Stimulated activated CD8-positive, alpha-beta memory T cell treated with anti-CD3 and anti-CD28 coated beads, Interleukin-7, amount 100 ng/mL, for 48 hours (primary cell): Measurements from ENCODE around the gene OPCML.

Source experiments
- DNase-seq, 2 donors: peaks; one replicate each; pipeline ENCODE4 v3.0.0-alpha.2; 2020; ENCODE audit warnings: low read depth in 1 of 2; ENCODE audit errors: extremely low read depth in 1 of 2

The OPCML gene

DNA sequence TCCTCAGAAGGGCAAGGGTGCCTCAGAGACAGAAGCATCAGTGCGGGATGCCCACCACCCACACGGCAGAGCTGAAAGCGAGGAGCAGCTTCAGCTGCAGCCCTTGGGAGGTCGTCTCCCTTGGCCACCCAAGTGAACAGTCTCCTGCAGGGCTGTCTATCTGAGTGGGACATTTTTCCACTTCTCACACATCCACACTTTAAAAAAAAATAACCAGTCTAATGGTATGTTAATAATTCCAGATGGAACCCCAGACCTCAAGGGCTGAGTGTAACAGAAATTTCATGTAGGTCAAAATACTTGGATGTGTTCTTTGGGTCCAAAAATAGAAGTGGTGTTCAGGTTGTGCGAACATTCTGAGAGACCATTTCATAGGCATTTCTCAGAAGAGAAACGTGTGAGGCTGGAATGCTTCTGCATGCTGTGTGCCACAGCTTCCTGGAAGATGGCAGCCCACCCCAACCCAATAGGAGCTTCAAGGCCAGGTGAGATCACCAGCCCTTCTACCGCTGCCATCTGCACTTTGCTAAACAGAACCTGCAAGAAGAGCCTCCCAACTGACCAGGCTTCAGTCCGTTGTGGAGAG lies 623.2 kb downstream of the OPCML start:
- no peak for DNase-seq

DNA sequence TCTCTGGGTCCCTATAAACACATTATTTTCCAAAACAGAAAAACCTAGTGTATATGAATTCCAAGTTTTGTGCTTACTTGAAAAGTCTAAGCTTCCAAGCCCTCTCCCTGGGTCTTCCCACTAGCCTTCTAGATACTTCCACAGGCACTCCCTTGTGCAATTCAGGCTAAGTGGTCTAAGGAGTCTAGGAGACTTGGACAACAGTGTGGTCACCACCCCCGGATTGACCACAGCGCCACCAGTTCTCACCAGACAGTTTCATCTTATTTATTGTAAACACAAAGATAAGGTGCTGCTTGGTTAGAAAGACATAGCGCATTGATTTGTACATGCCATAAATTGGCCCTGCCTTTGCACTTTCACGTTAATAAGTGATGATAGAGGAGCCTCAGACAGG lies 623.9 kb downstream of the OPCML start:
- DNase-seq = no peak

DNA sequence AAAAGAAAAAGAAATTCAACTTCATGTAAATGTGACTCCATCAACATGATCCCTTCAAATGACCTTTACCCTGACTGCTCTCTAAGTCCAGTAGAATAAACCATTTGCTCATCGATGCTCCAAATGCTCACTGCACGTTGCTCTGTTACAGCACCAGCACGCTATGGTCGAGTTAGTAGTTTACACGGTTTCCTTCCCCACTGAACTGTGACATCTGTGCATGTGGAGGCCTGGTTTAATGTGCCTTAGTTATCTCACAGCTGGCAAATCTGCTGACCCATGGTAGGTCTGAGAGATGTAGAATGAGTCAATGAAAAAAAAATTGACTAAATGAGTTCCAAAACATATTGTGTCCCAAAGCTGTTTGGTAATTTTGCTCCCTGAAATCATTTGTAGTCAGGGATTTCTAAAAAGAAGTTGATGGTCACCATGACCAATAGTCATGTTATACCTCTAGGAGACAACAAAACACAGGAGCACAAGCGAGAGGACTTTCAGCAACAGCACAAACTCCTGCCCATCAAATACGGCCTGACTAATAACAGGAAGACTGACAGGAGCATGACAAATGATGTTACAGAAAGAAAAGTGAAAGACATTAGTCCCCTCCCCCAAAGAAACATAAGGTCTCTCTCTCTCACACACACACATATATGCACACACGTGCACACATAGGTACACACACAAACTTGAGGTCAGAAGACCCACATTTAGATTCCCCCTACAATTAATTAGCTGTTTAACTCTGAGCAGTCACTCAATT lies 624.5 kb downstream of the OPCML start:
- DNase-seq = no peak

DNA sequence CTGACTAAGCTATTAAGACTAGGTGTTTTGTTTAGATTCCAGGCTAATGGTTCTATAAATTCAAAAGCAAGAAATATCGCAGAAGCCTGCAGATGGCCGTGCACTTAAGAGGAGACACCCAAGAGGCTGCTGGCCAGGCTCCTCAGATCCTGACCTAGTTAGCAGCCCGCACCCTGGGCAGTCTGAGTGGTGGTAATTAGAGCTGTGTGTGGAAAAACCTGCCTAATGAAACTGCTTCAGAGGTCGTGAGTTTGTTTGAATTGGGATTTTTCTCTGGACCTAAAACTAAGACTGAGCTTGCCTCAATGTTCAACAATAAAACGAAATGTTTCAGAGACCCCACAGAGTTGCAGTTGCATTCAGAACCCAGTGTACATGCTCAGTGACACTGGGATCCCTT lies 627.7 kb downstream of the OPCML start:
- no peak for DNase-seq

DNA sequence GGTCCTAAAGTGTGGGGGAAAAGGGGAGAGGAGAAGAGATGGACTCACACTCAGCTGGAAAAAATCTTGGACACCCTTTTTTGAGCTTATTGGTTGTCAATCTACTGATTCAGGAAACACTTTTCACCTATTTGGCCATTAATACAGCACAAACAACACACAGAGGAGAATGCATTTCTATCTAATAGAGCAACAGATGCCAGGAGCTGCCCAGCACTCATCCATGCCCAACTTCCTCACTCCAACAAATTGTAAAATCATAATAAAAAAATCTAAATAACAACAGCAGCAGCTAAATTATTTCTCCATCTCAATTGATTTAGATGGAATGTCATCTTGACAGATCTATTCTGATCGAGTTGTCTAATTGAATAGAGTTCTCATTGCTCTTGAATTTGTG lies 628.2 kb downstream of the OPCML start:
- no peak for DNase-seq

DNA sequence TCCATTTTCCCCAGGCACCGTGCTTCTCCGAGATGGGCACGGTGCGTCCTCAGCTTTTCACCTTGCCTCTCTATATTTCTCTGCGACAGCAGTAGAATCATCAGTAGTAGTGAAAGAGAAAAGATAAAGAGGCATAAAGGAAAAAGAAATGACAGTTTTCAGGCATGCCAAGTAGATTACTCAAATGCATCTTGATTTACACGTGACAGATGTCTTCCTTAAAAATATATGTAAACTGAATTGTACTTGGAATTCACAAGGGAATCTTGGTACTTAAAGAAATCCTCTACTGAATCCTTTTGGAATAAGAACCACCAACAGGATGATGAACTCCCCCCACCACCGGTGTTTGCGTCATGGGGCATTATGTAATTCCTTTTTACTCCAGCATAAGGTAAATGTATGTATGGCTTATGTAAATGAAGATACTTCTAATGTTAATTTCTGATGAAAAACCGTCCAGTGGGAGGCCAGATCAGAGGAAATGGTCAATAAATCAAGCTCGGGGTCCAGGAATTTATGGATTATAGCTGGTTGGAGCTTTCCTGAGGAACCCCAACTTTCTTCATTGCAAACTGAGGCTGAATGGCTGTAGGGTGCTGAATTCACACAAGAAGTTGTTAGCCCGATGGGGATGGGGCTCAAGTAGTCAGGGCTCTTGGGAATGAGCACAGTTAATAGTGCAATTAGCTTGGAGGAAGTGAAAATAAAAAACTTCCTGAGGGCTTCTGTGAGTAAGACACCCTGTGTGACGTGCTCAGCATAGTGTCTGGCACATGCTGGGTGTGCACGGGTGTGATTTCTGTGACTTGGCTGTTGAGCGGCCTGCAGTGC lies 630.4 kb downstream of the OPCML start:
- DNase-seq = no peak

DNA sequence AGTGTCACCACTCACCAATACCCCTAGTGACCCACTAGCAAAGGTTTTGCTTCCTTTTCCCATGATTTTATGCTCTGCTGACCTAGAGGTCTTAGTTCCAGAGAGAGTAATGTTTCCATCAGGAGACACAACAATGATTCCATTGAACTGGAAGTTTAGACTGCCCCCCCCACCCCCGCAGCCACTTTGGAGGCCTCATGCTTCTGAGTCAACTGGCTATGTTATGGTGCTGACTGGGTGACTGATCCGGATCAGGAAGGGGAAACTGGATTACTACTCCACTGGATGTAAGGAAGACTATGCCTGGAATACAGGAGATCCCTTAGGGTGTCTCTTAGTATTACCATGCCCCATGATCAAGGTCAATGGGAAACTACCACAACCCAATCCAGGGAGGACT lies 633.6 kb downstream of the OPCML start:
- DNase-seq = no peak

DNA sequence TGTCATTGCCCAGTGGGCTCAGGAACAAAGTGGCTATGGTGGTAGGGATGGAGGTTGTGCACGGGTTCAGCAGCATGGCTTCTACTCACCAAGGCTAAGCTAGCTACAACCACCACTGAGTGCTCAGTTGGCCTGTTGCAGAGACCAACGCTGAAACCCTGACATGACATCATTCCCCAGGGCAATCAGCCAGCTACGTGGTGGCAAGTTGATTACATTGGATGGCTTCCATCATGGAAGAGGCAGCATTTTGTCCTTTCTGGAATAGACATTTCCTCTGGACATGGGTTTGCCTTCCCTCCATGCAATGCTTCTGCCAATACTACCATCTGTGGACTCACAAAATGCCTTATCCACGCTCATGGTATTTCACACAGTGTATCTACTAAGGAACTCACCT lies 634.3 kb downstream of the OPCML start:
- DNase-seq = no peak

DNA sequence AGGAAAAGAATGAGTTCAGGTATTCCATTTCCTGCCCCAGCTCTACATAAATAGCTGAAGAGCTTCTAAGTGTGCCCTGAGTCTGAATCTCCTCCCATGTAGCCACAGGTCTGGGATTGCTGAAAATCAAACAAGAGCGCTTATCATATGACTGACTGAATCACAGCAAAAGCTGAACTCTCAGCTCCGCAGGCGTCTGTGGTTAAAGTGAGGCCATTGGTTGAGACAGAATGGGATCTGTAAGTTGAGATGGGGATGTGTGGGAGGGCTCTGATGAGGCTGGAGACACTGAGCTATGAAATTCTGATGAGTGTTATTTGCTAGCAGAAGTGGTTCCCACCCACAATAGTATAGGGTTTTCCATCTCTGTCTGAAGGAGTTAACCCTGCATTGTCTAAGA lies 637.0 kb downstream of the OPCML start:
- no peak for DNase-seq

DNA sequence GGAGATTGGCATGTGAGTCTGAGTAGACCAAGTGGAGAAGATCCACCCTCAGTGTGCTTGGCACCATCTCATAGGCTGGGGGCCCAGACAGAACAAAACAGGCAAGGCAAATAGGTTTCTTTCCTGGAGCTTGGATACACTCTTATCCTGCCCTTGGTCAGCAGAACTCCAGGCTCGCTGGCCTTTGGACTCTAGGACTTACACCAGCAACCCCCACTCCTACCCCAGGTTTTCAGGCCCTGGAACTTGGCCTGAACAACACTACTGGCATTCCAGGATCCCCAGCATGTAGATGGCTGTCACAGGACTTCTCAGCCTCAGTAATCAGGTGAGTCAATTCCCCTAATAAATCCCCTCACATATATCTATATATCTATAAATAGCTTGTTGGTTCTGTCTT lies 637.7 kb downstream of the OPCML start:
- DNase-seq = no peak

DNA sequence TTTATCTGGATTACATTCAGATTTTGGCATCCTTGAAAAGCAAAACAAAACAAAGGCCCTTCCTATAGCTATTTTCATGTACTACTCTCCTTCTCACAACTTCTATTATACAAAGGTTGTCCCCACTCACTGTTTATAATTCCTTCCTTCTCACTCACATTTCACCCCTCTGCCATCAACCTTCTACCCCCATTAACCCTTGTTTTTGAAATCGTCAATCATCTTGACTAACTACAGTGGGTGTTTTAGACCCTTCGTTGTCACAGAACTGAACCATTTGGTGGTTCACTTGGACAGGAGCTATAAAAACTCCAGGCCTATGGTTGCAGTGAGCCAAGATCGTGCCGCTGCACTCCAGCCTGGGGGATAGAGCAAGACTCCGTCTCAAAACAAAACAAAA lies 639.4 kb downstream of the OPCML start:
- DNase-seq = no peak

DNA sequence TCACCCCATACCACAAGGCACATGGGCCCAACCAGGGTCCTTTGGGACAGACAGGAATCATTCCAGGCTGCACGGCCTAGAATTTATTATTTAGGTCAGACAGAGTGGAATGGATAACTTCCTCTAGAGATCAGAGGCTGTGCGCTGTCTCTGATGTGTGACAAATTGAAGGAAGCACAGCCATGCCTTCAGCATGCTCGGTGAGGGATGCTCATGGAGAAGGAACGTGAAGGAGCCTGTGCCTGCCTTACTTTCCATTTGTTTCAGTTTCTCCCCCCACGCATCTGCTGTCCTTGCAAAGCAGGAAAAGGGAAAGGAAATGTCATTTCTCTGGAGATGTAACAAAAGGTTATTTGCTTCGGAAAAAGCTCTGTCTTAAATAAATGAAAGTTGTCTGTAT lies 644.1 kb downstream of the OPCML start:
- no peak for DNase-seq

DNA sequence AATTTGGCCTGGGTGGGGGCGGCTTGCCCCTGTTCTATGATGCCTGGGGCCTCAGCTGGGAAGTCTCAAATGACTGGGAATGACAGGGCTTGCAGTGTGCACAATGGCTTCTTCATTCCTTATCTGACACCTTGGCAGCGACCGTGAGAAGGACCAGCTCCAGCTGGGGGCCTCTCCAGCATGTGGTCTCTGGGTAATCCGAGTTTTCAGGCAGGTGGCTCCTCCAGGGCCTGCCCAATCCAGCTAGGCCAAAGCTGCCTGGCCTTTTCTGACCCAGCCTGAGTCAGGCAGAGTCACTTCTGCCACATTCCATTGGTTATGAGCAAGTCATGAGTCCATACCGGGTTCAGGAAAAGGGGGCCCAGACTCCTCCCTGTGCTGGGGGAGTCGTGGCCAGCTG lies 646.0 kb downstream of the OPCML start:
- no peak for DNase-seq

DNA sequence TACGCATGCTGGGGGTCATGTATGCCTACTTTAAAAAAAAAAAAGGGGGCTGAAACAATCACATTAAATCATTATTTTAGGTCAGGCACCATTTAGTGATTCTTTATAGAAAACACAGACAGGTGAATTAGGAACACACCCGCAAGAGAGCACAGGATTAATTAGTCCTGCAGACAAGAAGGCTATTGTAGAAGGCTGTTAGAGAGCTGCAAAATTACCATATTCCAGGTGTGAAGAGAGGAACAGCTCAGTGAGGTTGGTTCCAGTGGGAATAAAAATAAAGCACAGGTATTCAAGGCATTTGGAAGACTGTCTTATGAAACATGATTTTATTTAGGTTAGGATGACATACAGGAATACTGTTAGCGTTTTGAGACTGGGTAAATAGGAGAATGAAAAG lies 649.1 kb downstream of the OPCML start:
- no peak for DNase-seq

DNA sequence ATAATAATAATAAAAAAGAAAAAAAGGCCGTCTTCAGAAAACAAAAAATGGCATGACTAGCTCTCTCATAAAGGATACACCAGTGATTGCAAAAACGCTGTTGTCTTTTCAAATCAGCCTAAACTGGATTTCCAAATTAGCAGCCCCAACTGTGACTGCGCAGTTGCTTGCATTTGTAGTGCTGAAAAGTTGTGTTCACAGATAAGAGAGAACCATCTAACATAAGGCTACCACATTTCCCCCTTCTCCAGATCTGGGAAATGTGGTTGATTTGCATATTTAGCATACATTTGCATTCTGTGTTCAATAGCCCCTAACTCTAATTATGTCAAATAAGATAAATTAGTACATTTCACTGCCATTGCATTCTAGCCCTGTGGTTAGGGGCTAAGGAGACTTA lies 650.7 kb downstream of the OPCML start:
- no peak for DNase-seq

DNA sequence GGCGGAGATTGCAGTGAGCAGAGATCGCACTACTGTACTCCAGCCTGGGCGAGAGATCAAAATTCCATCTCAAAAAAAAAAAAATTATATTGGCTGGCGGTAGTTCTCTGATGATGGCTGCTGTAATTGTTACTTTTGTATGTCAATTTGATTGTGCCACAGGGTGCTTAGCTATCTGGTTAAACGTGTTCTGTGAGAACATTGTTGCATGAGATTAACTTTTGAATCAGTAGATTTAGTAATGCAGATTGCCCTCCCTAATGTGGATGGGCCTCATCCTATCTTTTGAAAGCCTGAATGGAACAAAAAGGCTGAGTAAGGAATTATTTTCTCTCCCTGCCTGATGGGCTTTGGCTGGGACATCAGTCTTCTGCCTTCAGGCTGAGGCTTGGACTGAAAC lies 654.2 kb downstream of the OPCML start:
- DNase-seq = no peak

DNA sequence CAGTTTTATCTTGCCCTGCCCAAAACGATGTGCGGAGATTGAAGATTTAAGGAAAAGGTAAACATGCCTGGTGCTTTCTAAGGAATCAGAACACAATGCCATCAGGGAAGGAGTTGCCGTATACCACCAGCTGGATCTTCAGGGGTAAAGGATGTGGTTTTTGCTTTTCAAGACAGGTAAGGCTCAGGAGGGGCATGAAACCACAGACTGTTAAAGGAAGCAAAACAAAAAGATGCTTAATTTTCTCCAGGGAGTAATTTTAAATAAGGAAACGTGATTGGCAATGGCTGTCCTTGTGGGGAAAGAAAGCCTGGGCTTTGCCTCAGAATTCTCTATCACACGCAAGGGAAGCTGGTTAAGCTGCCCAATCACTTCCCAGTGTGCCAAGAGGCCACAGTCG lies 655.6 kb downstream of the OPCML start:
- no peak for DNase-seq

DNA sequence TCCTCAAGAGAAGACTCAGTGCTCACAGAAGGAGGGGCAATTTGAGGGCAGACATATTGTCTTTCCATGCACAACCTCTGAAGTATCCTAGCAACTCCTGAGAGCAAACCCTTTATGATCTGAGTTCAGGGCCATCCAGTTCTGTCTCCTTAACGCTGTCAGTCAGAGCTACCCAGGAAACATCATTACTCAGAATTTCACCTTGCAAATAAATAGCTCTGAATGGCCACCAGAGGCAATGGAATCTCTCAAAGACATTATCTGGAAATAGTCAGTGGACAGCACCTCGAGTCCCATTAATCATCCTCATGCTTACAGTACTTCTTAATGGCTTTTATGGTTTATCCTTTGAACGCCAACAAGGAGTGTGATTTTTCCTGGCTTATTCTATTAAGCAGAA lies 656.1 kb downstream of the OPCML start:
- no peak for DNase-seq

DNA sequence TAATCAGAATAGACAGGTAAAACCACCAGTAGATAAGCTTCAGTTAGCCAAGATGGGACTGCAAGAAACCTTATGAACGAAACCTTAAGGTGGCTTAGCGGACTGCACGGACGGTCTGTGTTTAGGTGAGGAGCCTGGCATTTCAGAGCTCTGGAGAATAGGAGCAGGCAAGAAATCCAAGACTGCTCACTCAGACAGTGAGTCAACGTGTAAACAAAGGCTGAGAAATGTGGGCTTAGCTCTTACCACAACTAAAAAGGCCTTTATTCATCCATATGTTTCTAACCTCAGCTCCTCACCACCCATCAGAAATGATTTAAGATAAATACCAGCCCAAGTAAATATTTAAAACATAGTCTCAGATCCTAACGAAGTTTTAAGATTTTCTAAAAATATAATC lies 657.7 kb downstream of the OPCML start:
- DNase-seq = no peak

DNA sequence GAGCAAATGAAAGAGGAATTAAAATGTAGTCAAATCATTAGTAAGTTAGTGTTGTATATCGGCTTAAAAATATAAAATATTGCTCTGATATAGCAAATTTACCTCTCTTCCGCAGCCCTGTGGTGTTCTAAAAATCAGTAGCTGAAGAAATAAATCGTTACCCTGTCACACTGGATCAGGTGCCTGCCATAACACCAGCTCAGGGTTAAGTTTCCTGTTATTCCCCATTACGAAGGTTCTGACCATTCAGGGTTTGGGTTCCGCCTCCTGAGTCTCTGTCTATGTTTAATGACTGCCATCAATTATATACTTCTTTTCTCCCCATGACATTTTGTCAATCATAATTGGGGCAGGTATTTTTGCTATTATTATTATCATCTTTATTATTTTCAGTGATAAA lies 658.5 kb downstream of the OPCML start:
- DNase-seq = no peak

DNA sequence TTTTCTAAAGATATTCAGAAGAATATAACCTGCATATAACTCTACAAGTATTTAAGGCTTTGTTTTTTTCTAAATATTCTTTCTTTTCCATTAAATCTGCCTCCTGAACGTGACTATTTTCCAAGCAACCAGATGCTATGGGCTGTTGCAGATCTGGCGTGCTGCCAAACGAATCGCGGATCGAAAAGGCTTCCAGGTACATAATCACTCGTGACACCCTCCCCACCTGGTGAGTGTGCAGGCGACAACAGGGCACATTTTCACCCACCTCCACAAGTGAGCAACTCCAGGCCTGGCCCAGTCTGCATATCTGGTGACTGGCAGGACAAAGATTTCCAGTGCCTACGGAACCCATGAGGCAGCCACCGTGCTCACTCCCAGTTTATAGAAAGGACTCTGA lies 660.1 kb downstream of the OPCML start:
- DNase-seq = no peak
